Adrenal gland (tissue), 12 donors: ENCODE measurements around the gene ANTXR2. TPM values are rescaled to one million over a fixed set of nuclear protein-coding genes. Genes with fewer than 3 reads are reported as not detected.

ENCODE experiments used
- DNase-seq, 7 donors: peaks; one replicate each; pipeline ENCODE4 v3.0.0-alpha.2; 2019 to 2020
- H3K27ac ChIP-seq, 5 donors: fragments of 200-600 bp; sonication (generic) in 4 of 5; 1 replicate in 3 of 5; 2 replicates in 2 of 5; pipeline versions ENCODE4 v1.5.1 to v1.8.0; 2016 to 2020; ENCODE audit warnings: mild to moderate bottlenecking in 1 of 5
- H3K27me3 ChIP-seq: fragments of 200-600 bp; 2 replicates; pipeline ENCODE4 v1.8.0; 2021
- H3K36me3 ChIP-seq, 2 donors: fragments of 200-600 bp; replicated peaks in 1 of 2; 1 replicate in 1 of 2; 2 replicates in 1 of 2; pipeline versions ENCODE4 v1.5.1 to v1.8.0; 2018 to 2022
- H3K4me1 ChIP-seq, 2 donors: fragments of 200-600 bp; replicated peaks in 1 of 2; 1 replicate in 1 of 2; 2 replicates in 1 of 2; pipeline versions ENCODE4 v1.5.1 to v1.8.0; 2018 to 2021
- H3K4me3 ChIP-seq, 4 donors: fragments of 200-600 bp; sonication (generic) in 3 of 4; one replicate each; pipeline ENCODE4 v1.5.1; 2016 to 2018
- H3K9me3 ChIP-seq, 3 donors: fragments of 200-600 bp; sonication (generic) in 1 of 3; replicated peaks in 1 of 3; 1 replicate in 2 of 3; 2 replicates in 1 of 3; pipeline versions ENCODE4 v1.5.1 to v1.8.0; 2016 to 2021
- POLR2A ChIP-seq, 2 donors: fragments of 450-650 bp; IDR thresholded peaks; one replicate each; pipeline ENCODE4 v1.6.1; 2017; ENCODE audit warnings: antibody characterized with exemption in 2 of 2, mild to moderate bottlenecking in 2 of 2, moderate library complexity in 1 of 2
- WGBS, 4 donors: extraction: QIAGEN DNeasy Blood & Tissue Kit in 2 of 4; methylation state at CpG; one replicate each; pipeline versions ENCODE4 v1.1.5 to v1.1.7; 2013 to 2017; 5-methylcytosine and 5-hydroxymethylcytosine counted together
- intact Hi-C, 2 donors: fragments of 100-400 bp; cut with DNase I; formaldehyde crosslinking; loops; one replicate each; pipeline versions ENCODE4 v1.14.1 to v1.15.0; 2022 to 2023
- polyA plus RNA-seq, 3 donors: library from polyadenylated mRNA; stranded (reverse); fragments of 200-250 nt in 2 of 3; fragments of 350-450 nt in 1 of 3; fragmentation: Illumina TruSeq in 1 of 3; extraction: RNeasy Lipid Tissue Mini Kit (QIAGEN cat#74804) in 1 of 3; gene quantifications; one replicate each; pipeline ENCODE4 v1.2.3, GENCODE V29; 2013 to 2014
- total RNA-seq, 9 donors: library from RNA; depleted of rRNA in 4 of 9; stranded (reverse); fragments of >200 nt in 4 of 9; fragments of 120-200 nt in 1 of 9; fragmentation: NEBNext Ultra II Directional in 1 of 9; extraction: Animal tissue kit (Norgen Biotek cat#: 25700) in 1 of 9; gene quantifications; one replicate each; pipeline versions ENCODE4 v1.1.0 to v1.2.4, GENCODE V29; 2013 to 2023
- TF ChIP-seq, protein P1 (sequence below), 6 experiments: fragments of 450-650 bp in 4 of 6; fragments of 200-600 bp in 2 of 6; sonication (generic) in 1 of 6; IDR thresholded peaks; 1 replicate in 5 of 6; 2 replicates in 1 of 6; pipeline versions ENCODE4 v1.5.1 to v1.8.0; 2016 to 2021; ENCODE audit warnings: antibody characterized with exemption in 6 of 6, mild to moderate bottlenecking in 2 of 6, moderate library complexity in 1 of 6
- donor health status: healthy with polysubstance abuse.
- donor health status: Bipolar disorder and iron deficiency.
- donor health status: DM: yes; HTN: yes; CAD: no.
- donor health status: DM: no; HTN: no; CAD: no.
- donor health status: DM: no; HTN: no; CAD: no.
- donor health status: DM: yes; HTN: yes; CAD: no.

The ANTXR2 gene
- total and polyA plus RNA-seq, 12 donors, result 8.4 to 96.6 (median 57.7) TPM

- Histone ChIP-seq H3K4me1 (no peaks in the 10 kb centered on the region), H3K4me3 (no peak overlapping the region), H3K9me3 (no peaks in the 10 kb centered on the region), H3K27ac (no peak overlapping the region), H3K27me3 (no peaks in the 10 kb centered on the region), H3K36me3 (no peaks in the 10 kb centered on the region)
- intact Hi-C loops, result no loop called here
- 61 to 78% (median 72%) methylated on average over 1 of the region's 1 CpG for WGBS, 4 donors
- no peak for TF ChIP-seq POLR2A (IDR thresholded peaks at IDR 0.05)
- TF ChIP-seq, protein P1, sequence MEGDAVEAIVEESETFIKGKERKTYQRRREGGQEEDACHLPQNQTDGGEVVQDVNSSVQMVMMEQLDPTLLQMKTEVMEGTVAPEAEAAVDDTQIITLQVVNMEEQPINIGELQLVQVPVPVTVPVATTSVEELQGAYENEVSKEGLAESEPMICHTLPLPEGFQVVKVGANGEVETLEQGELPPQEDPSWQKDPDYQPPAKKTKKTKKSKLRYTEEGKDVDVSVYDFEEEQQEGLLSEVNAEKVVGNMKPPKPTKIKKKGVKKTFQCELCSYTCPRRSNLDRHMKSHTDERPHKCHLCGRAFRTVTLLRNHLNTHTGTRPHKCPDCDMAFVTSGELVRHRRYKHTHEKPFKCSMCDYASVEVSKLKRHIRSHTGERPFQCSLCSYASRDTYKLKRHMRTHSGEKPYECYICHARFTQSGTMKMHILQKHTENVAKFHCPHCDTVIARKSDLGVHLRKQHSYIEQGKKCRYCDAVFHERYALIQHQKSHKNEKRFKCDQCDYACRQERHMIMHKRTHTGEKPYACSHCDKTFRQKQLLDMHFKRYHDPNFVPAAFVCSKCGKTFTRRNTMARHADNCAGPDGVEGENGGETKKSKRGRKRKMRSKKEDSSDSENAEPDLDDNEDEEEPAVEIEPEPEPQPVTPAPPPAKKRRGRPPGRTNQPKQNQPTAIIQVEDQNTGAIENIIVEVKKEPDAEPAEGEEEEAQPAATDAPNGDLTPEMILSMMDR (IDR thresholded peaks at IDR 0.05), result no peak
- DNase-seq, result no peak
Observed at GRCh38 chr4:79886557-79886956, 186.5 kb downstream of the ANTXR2 start.

GRCh38 chr4:79886021-79886420 is 187.0 kb downstream of the ANTXR2 start:
- H3K4me3 ChIP-seq, result no peak overlapping the region
- intact Hi-C loops, result no loop called here
- DNase-seq, result no peak
- no peaks in the 10 kb centered on the region for H3K36me3 ChIP-seq
- H3K27ac ChIP-seq, result no peak overlapping the region
- TF ChIP-seq, protein P1 (IDR thresholded peaks at IDR 0.05), result no peak
- TF ChIP-seq POLR2A (IDR thresholded peaks at IDR 0.05), result no peak
- no peaks in the 10 kb centered on the region for H3K27me3 ChIP-seq
- no peaks in the 10 kb centered on the region for H3K9me3 ChIP-seq
- 52 to 83% (median 71%) methylated on average over 5 of the region's 5 CpGs for WGBS, 4 donors
- no peaks in the 10 kb centered on the region for H3K4me1 ChIP-seq

DNA sequence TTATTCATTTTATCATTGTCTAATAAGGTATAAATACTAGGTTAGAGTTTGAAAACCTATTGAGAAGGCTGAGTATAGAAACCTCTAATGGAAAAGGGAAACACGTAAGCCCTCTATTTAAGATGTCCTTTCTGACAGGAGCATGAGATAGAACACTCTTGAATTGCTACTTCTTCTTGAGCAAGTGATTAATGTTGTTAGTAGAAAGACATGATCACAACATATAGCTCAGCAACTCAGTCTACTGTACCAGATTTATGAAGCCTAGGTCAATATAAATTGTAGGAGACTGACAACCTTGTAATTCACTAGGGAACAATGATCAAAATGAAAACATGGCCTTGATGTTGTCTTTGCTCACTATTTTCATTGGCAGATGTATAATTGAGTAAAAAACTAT is 189.7 kb downstream of the ANTXR2 start:
- whole genome bisulfite sequencing, 4 donors, result 86 to 96% (median 92%) methylated on average over 1 of the region's 1 CpG
- intact Hi-C loops, result no loop called here
- H3K4me1 ChIP-seq, result no peaks in the 10 kb centered on the region
- no peaks in the 10 kb centered on the region for H3K36me3 ChIP-seq
- H3K4me3 ChIP-seq, result no peak overlapping the region
- no peaks in the 10 kb centered on the region for H3K27me3 ChIP-seq
- no peaks in the 10 kb centered on the region for H3K9me3 ChIP-seq
- H3K27ac ChIP-seq, result no peak overlapping the region
- TF ChIP-seq, protein P1 (IDR thresholded peaks at IDR 0.05), result no peak
- TF ChIP-seq POLR2A (IDR thresholded peaks at IDR 0.05), result no peak
- DNase-seq, result no peak

DNA sequence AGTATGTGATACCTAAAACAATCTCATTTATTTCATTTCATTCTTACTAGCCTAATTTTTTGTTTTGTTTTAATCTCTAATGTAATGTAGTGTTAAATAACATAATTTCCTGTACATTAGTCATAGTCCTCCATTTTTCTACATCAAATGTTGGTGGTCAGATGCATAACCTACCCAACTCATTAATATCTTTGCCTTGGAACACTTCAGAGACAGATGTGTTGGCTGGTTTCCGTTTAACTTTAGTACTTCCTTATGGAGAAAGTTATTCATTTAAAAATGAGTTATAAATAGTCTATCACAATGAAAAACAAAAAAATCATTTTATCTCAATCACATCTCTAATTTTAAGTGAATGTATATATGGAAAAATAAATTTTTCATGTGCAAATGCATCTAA is 190.2 kb downstream of the ANTXR2 start:
- Histone ChIP-seq H3K27ac (no peak overlapping the region), H3K4me1 (no peaks in the 10 kb centered on the region), H3K27me3 (no peaks in the 10 kb centered on the region), H3K9me3 (no peaks in the 10 kb centered on the region), H3K36me3 (no peaks in the 10 kb centered on the region), H3K4me3 (no peak overlapping the region)
- DNase-seq, result no peak
- intact Hi-C loops, result no loop called here
- TF ChIP-seq, protein P1 (IDR thresholded peaks at IDR 0.05), result no peak
- TF ChIP-seq POLR2A (IDR thresholded peaks at IDR 0.05), result no peak
- WGBS, 4 donors, result 39 to 48% (median 46%) methylated on average over 1 of the region's 1 CpG
